ENCODE measurements around the gene SLC46A2. TPM values are rescaled to one million over a fixed set of nuclear protein-coding genes. Genes with fewer than 3 reads are reported as not detected.
A peak's percentile ranks its signal among the peaks of the same experiment; 100 is the strongest.

Gene SLC46A2
- total RNA-seq, 8 experiments from 2014 or later, result 0.05 to 0.73 (median 0.17) TPM; not detected in 2

DNA sequence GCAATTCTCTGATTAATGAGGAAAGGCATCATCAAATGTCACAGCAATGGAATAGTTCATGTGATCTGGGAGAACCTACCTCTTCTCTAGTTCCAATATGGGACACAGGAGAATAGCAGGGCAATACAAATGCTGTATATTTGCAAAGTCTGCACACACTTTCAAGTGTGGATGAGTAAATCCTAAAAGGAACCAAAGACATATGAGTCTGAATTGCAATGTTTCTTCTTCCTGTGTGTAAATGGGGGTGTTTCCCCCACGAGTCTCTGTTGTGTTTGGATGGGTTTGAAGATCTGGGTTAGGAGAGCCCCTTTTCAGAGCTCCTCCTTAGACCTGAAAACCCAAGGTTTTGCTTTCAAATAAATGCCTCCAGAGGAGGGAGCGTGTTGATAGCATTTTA is 26.9 kb downstream of the SLC46A2 start:
- in situ Hi-C loops (cut with MboI; ENCODE audit: low pct_unique_long_range_greater_than_20kb in 2 of 9, low sequenced_read_pairs in 9 of 9, unreplicated experiment in 9 of 9), result no loop called here
- Histone ChIP-seq H3K4me1 (replicated peaks in 1 of 2) (no peaks in the 10 kb centered on the region), H3K4me3 (no peak overlapping the region), H3K27ac (no peak overlapping the region)
- no peak for ATAC-seq (replicated peaks in 6 of 8)
- 58 to 100% (median 60%) methylated on average over 1 to 2 of the region's 2 CpGs; no CpG with 5 or more reads in 5 of the 10 experiments for WGBS, 10 experiments

DNA sequence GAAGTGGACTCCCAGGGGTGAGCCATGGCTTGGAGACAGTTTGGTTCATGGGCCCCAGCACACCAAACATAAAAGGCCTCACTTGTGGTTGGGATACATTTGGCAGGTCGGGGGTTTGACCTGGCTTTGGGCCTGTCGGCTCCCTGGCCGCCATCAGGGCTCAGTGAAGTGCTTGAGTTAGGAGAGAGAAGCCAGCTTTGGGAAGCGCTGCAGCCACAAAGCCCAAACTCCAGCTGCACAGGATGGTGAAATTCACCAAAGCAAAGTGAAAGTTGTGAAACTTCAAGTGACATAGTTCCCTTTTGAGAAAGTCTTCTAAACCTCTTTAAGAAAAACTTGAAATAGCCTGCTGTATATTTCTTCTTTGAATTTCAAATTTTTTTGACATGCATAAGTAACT is 27.5 kb downstream of the SLC46A2 start:
- Histone ChIP-seq H3K27ac (no peak overlapping the region), H3K4me1 (replicated peaks in 1 of 2) (no peaks in the 10 kb centered on the region), H3K4me3 (no peak overlapping the region)
- in situ Hi-C loops (cut with MboI; ENCODE audit: low pct_unique_long_range_greater_than_20kb in 2 of 9, low sequenced_read_pairs in 9 of 9, unreplicated experiment in 9 of 9), result no loop called here
- WGBS, 10 experiments, result 0 to 69% (median 44%) methylated on average over 1 to 4 of the region's 4 CpGs; no CpG with 5 or more reads in 3 of the 10 experiments
- ATAC-seq (replicated peaks in 6 of 8), result no peak

DNA sequence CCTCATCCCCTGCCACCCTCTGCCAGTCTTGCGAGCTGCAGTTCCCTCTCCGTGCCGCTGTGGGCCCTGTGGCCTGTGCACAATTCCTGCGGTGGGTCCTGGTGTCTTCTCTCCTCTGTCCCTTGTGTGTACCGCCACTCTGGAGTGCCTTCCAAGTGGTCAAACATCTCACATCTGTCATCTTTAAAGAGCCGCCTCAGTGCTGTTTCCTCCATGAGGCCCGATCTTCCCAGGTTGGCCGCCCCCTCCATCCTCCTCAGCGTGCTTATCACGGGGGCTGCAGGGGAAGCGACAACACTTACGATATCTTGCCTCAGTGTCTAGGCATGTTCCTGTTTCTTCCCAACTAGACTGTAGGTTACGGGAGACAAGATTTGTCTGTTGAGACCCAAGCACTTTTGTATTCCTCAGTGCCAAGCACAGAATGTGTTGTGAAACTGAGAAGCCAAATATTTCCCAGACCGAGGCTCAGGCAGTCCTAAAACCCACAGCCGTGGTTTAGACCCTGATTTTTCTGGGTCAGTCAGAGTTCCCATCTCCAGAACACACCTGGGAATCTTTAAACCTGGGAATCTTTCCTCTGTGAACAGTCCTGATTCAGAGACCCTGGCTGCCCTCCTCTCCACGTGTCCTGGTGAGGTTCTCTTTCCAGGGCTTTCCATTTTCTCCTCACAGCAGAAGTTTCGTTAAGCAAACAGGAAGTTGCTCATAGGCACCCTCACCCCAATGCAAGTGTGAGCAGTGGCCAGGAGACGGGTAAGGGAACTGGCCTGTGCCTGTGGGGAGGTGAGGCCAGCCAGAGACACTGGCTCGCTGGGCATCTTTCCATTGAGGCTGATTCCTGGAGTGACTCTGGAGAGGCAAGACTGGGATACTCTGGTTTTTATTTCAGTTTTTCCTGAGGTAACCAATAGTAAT is 28.8 kb downstream of the SLC46A2 start:
- in situ Hi-C loops (cut with MboI; ENCODE audit: low pct_unique_long_range_greater_than_20kb in 2 of 9, low sequenced_read_pairs in 9 of 9, unreplicated experiment in 9 of 9), result no loop called here
- 42 to 100% (median 89%) methylated on average over 2 to 5 of the region's 19 CpGs for WGBS, 10 experiments
- ATAC-seq (replicated peaks in 6 of 8), result no peak
- Histone ChIP-seq H3K27ac (no peak overlapping the region), H3K4me1 (replicated peaks in 1 of 2) (no peaks in the 10 kb centered on the region), H3K4me3 (no peak overlapping the region)

DNA sequence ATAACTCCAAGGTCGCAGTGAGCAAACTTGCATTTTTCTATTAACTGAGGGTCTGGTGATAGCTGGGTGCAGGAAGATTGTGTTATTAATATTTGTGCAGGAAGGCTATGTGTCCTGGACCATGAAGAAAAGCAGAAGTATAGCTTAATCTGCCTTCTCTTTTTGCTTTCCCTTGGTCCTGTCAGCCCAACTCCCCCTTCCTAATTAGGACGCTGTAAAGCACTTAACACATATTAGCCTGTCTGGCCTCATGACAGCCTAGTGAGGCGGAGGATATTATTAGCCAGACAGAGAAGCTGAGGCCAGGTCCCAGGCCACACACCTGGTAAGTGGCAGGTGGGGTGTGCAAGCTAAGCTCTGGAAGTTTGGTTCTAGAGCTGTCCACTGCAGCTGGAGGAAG is 29.5 kb downstream of the SLC46A2 start:
- no peaks in the 10 kb centered on the region for H3K4me1 ChIP-seq (replicated peaks in 1 of 2)
- H3K4me3 ChIP-seq, result no peak overlapping the region
- H3K27ac ChIP-seq, result no peak overlapping the region
- whole genome bisulfite sequencing, 10 experiments, result 83 to 100% (median 90%) methylated on average over 1 to 3 of the region's 3 CpGs; no CpG with 5 or more reads in 3 of the 10 experiments
- ATAC-seq (replicated peaks in 6 of 8), result no peak
- in situ Hi-C loops (cut with MboI; ENCODE audit: low pct_unique_long_range_greater_than_20kb in 2 of 9, low sequenced_read_pairs in 9 of 9, unreplicated experiment in 9 of 9), result no loop called here

DNA sequence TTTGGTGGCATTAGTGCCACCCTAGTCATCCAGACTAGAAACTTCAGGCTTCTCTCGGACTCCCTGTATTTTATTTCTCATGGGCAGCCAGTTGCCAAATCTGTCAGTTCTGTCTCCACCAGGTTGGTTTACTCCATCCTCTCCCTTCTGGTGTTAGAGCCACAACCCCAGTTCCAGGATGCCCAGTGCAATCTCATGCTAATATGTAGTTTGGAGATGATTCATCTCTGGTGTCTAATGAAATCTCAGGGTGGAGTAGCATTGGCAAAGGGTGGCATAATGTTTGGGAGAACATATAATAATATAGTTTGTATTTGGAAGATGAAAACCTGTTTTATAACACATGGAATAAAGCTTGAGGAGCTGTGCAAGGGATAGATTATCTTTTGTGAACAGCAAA is 30.2 kb downstream of the SLC46A2 start:
- Histone ChIP-seq H3K4me3 (no peak overlapping the region), H3K4me1 (replicated peaks in 1 of 2) (no peaks in the 10 kb centered on the region), H3K27ac (no peak overlapping the region)
- 83 to 100% (median 85%) methylated on average over 1 of the region's 1 CpG; no CpG with 5 or more reads in 6 of the 10 experiments for WGBS, 10 experiments
- in situ Hi-C loops (cut with MboI; ENCODE audit: low pct_unique_long_range_greater_than_20kb in 2 of 9, low sequenced_read_pairs in 9 of 9, unreplicated experiment in 9 of 9), result no loop called here
- ATAC-seq (replicated peaks in 6 of 8), result peak in 2 of 8 experiments; percentile 29 to 32

DNA sequence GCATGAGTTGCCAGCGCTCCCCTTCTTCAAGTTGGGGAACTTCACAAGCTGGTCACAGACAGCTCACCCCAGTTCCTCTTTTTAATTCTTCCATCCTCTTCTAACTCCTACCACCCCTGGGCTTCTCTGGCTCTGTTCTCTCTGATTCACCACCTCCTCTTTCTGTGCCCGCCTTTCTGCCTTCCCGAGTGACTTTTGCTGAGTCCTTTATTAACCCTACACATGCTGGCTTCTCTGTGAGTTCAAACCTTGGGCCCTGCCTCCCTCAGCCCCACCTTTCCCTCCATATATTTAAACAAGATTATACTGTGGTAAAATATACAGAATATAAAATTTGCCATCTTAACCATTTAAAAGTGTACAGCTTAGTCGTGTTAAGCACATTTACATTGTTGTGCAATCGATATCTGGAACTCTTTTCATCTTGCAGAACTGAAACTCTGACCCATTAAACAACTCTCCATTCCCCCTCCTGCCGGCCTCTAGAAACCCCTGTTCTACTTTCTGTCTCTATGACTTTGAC is 32.0 kb downstream of the SLC46A2 start:
- Histone ChIP-seq H3K4me1 (replicated peaks in 1 of 2) (no peaks in the 10 kb centered on the region), H3K4me3 (no peak overlapping the region), H3K27ac (no peak overlapping the region)
- WGBS, 10 experiments, result 26 to 100% (median 67%) methylated on average over 1 to 6 of the region's 6 CpGs
- ATAC-seq (replicated peaks in 6 of 8), result peak in 2 of 8 experiments; percentile 31 to 34
- in situ Hi-C loops (cut with MboI; ENCODE audit: low pct_unique_long_range_greater_than_20kb in 2 of 9, low sequenced_read_pairs in 9 of 9, unreplicated experiment in 9 of 9), result no loop called here

DNA sequence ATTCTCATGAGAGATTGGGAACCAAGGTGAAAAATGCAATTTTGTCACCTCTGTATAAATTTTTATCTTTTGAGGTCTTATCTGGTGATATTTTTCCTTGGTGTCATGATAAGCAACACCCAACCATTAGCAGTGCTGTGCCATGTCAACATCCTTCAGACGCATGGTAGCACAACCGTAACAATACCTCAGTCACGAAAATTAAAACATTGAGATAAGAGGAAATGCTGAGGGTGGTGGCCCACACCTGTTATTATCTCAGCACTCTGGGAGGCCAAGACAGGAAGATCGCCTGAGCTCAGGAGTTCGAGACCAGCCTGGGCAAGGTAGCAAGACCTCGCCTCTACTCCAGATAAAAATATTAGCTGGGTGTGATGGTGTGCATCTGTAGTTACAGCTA is 32.7 kb downstream of the SLC46A2 start:
- no peak overlapping the region for H3K27ac ChIP-seq
- 87 to 100% (median 96%) methylated on average over 2 to 6 of the region's 6 CpGs; no CpG with 5 or more reads in 3 of the 10 experiments for WGBS, 10 experiments

DNA sequence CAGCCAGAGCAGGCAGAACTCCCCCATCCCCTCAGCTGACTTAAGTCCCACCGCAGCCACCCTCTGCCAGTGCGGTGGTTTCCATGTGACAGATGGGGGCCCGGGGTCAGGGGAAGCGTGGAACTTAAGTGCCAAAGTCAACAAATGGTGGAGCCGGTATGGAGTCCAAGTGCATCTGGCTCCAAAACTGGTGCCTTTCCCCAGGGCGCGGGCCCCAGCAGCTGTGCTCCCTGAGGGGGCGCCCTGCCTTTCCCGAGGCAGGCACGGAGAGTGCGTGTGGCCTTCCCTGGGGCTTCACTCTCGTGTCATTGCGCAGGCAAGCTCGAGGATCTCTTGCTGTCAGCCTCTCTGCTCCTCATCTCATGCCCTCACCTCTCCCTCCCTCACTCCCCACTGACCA is 33.8 kb downstream of the SLC46A2 start:
- no peak for ATAC-seq (replicated peaks in 6 of 8)
- Histone ChIP-seq H3K27ac (no peak overlapping the region), H3K4me3 (no peak overlapping the region), H3K4me1 (replicated peaks in 1 of 2) (no peaks in the 10 kb centered on the region)
- in situ Hi-C loops (cut with MboI; ENCODE audit: low pct_unique_long_range_greater_than_20kb in 2 of 9, low sequenced_read_pairs in 9 of 9, unreplicated experiment in 9 of 9), result no loop called here
- 60 to 96% (median 92%) methylated on average over 1 to 9 of the region's 14 CpGs; no CpG with 5 or more reads in 5 of the 10 experiments for WGBS, 10 experiments

More for the DNA sequence above, 32.7 kb downstream of the SLC46A2 start:
- no peak overlapping the region for H3K4me3 ChIP-seq
- in situ Hi-C loops (cut with MboI; ENCODE audit: low pct_unique_long_range_greater_than_20kb in 2 of 9, low sequenced_read_pairs in 9 of 9, unreplicated experiment in 9 of 9), result no loop called here
- no peaks in the 10 kb centered on the region for H3K4me1 ChIP-seq (replicated peaks in 1 of 2)
- ATAC-seq (replicated peaks in 6 of 8), result no peak

DNA sequence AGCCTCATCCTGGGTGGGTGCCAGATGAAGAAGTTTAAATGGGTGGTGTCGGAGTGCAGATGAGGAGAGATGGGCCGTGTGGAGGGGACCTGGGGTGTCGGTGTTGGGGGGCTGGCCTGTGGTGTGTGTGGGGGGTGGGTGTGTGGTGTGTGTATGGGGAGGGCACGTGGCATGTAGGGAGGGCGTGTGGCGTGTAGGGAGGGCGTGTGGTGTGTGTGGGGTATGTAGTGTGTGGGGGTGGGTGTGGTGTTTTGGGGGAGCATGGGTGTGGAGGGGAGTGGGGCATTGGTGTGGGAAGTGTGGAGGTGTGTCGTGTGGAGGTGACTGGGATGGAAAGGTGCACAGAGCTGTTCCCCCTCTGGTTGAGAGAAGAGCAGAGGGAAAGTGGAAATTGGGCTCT is 34.5 kb downstream of the SLC46A2 start:
- ATAC-seq (replicated peaks in 6 of 8), result no peak
- H3K4me1 ChIP-seq (replicated peaks in 1 of 2), result no peaks in the 10 kb centered on the region
- WGBS, 10 experiments, result 100% methylated on average over 1 of the region's 8 CpGs; no CpG with 5 or more reads in 9 of the 10 experiments
- in situ Hi-C loops (cut with MboI; ENCODE audit: low pct_unique_long_range_greater_than_20kb in 2 of 9, low sequenced_read_pairs in 9 of 9, unreplicated experiment in 9 of 9), result no loop called here
- H3K4me3 ChIP-seq, result no peak overlapping the region
- H3K27ac ChIP-seq, result no peak overlapping the region

DNA sequence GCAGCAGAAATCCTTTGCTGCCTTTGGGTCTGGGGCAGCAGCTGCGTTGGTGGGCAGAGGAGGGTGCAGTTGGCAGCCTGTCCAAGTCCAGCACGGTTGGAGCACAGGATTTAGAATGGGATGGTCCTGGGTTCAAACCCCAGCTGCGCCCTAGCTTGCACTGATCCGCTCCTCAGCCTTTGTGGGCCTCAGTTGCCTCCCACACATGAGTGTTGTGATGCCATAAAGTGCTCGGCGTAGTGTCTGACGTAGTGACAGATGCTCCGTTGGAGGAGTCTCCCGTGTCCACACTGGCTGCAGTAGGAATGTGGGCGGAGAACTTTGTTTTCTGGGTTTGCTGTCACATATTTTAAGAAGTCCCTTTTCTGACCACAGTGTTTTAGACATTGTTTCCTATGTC is 36.0 kb downstream of the SLC46A2 start:
- in situ Hi-C loops (cut with MboI; ENCODE audit: low pct_unique_long_range_greater_than_20kb in 2 of 9, low sequenced_read_pairs in 9 of 9, unreplicated experiment in 9 of 9), result no loop called here
- Histone ChIP-seq H3K27ac (no peak overlapping the region), H3K4me1 (replicated peaks in 1 of 2) (no peaks in the 10 kb centered on the region), H3K4me3 (no peak overlapping the region)
- 70 to 100% (median 87%) methylated on average over 2 to 8 of the region's 10 CpGs; no CpG with 5 or more reads in 3 of the 10 experiments for WGBS, 10 experiments
- ATAC-seq (replicated peaks in 6 of 8), result no peak

DNA sequence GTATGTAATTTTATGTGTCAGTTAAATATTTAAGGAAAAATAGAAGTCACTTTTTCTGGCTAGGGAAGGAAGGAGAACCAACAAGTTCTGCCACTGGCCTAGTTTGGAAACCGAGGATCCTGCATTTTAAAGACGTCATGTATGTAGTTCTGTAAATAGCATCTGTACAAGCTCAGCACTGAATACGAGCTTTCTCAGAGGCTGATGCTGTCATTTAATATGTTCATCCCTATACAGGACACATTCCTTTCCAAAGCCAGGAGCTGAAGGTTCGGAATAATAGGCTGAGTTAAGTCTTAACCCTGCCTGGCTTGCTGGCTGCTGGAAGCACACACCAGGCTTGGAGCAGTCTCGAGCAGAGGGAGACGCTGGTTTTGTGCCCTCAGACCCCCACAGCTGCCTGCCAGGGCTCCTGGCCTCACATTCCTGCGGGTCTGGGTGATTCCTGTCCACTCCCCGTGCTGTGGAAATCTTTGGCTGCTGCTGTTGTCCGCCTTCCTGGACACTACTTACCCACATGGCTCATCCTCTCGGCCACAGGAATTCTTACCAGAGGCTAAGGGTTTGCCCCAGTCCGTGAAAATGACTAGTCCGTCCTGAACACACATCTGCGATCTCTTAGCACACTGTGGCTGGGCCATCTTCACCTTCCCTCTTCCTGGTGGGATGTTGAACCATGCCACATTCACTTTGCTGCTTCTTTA is 36.6 kb downstream of the SLC46A2 start:
- no peaks in the 10 kb centered on the region for H3K4me1 ChIP-seq (replicated peaks in 1 of 2)
- no peak overlapping the region for H3K4me3 ChIP-seq
- 71 to 100% (median 84%) methylated on average over 2 to 6 of the region's 13 CpGs; no CpG with 5 or more reads in 2 of the 10 experiments for WGBS, 10 experiments
- no peak overlapping the region for H3K27ac ChIP-seq
- ATAC-seq (replicated peaks in 6 of 8), result no peak
- in situ Hi-C loops (cut with MboI; ENCODE audit: low pct_unique_long_range_greater_than_20kb in 2 of 9, low sequenced_read_pairs in 9 of 9, unreplicated experiment in 9 of 9), result no loop called here

DNA sequence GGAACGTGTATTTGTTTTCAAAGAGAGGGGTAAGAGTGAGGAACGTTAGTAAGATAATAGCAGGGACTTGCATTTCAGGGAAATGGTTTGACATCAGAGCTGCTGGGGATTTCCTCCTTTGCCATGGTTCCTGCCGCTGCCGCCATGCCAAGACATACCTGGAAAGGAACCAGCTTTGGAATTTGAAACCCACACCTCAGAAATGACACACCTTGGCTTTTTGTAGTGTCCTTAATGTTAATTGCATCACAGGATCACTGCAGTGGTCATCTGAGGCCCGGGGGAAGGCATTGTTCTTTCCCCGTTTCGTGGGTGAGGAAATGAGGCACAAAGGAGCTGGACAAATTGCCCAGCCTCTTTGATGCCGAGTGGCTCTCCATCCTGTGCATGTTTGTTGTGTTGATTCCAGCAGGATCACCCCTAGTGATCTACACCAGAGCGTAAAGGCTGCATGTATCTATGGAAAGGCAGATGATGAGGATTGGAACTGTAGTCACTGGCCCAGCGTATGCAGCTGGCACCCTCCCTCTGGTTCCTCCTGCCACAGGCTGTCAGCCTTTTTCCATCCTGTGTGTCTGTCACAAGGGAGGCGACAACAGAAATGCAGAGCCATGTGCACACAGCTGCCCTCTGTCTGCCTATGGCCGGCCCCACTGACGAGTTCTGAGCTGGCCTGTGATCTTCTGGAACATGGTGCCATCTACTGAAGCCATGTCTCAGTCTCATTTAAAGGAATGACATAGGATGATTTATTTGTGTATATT is 37.8 kb downstream of the SLC46A2 start:
- Histone ChIP-seq H3K4me1 (replicated peaks in 1 of 2) (no peaks in the 10 kb centered on the region), H3K4me3 (no peak overlapping the region), H3K27ac (no peak overlapping the region)
- in situ Hi-C loops (cut with MboI; ENCODE audit: low pct_unique_long_range_greater_than_20kb in 2 of 9, low sequenced_read_pairs in 9 of 9, unreplicated experiment in 9 of 9), result no loop called here
- WGBS, 10 experiments, result 50 to 92% (median 70%) methylated on average over 1 to 10 of the region's 13 CpGs; no CpG with 5 or more reads in 2 of the 10 experiments
- peak in 3 of 8 experiments; percentile 9 to 94 (median 60) for ATAC-seq (replicated peaks in 6 of 8)
